HG03045 (cell line): ENCODE measurements around the gene MTX1.
"Not testable (repeated sequence)": the region's sequence is repeated elsewhere in the genome, so short reads cannot be mapped to it uniquely, and the experiment has no call there.

ENCODE experiments used
- ATAC-seq: cut with Tn5 transposase; IDR thresholded peaks from one replicate; pipeline ENCODE4 v1.9.1; 2021; ENCODE audit warnings: mild to moderate bottlenecking, moderate library complexity; ENCODE audit not compliant: unreplicated experiment

MTX1 gene

GRCh38 chr1:155232001-155232978 is 23.8 kb downstream of the MTX1 start:
- ATAC-seq, result not testable (repeated sequence)

- not testable (repeated sequence) for ATAC-seq
Observed at GRCh38 chr1:155233502-155233901, 25.0 kb downstream of the MTX1 start.

GRCh38 chr1:155235375-155235774 is 26.9 kb downstream of the MTX1 start:
- not testable (repeated sequence) for ATAC-seq

GRCh38 chr1:155236451-155236850 is 28.0 kb downstream of the MTX1 start:
- ATAC-seq, result no peak

- no peak for ATAC-seq
Observed at GRCh38 chr1:155241069-155241679, 32.7 kb downstream of the MTX1 start.

GRCh38 chr1:155241841-155242264 is 33.4 kb downstream of the MTX1 start:
- ATAC-seq, result no peak

GRCh38 chr1:155242805-155243358 is 34.4 kb downstream of the MTX1 start:
- no peak for ATAC-seq

GRCh38 chr1:155244368-155245162 is 36.1 kb downstream of the MTX1 start:
- ATAC-seq, result peak; percentile 83

GRCh38 chr1:155245163-155245524 is 36.6 kb downstream of the MTX1 start:
- ATAC-seq, result no peak

- not testable (repeated sequence) for ATAC-seq
Observed at GRCh38 chr1:155246796-155247195, 38.3 kb downstream of the MTX1 start.

- no peak for ATAC-seq
Observed at GRCh38 chr1:155247667-155248553, 39.4 kb downstream of the MTX1 start.

GRCh38 chr1:155250246-155250632 is 41.7 kb downstream of the MTX1 start:
- peak; percentile 8 for ATAC-seq

- ATAC-seq, result peak; percentile 82
Observed at GRCh38 chr1:155250633-155251449, 42.3 kb downstream of the MTX1 start.

GRCh38 chr1:155251566-155251965 is 43.1 kb downstream of the MTX1 start:
- ATAC-seq, result no peak

- ATAC-seq, result no peak
Observed at GRCh38 chr1:155253208-155253607, 44.7 kb downstream of the MTX1 start.

- no peak for ATAC-seq
Observed at GRCh38 chr1:155253797-155254196, 45.3 kb downstream of the MTX1 start.

- no peak for ATAC-seq
Observed at GRCh38 chr1:155254228-155254713, 45.8 kb downstream of the MTX1 start.

- ATAC-seq, result no peak
Observed at GRCh38 chr1:155254714-155255242, 46.3 kb downstream of the MTX1 start.
